ENCODE results near the gene CELSR2. TPM values are rescaled to one million over a fixed set of nuclear protein-coding genes. Genes with fewer than 3 reads are reported as not detected.

The CELSR2 gene
- total and polyA plus RNA-seq, 2 of the 8 experiments (the other 6 are each of a cell fraction or from before 2014, with no cell fraction given): 12.0 to 27.7 TPM

DNA sequence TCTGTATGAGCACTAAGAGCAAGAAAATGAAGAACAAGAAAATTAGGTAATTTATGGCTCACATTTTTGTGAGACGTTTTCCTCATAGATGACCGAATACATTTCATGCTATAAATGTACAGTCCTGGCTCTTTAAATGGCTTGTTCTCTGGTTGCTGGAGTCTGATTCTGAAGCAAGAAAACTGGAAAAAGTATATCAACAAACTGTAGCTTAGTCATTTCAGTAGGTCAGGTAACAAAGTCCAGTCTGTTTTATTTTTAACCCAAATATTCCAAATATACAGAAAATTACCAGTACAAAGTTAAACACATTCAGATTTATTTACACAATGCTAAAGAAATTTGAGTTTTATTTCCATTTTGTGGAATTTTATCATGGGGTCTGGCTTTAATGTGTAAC is 60.0 kb downstream of the CELSR2 start (continued):
- TF ChIP-seq SAP30 (IDR thresholded peaks at IDR 0.05; ENCODE audit: insufficient read depth, insufficient replicate concordance, low read length): no peak
- TF ChIP-seq KDM1A (IDR thresholded peaks at IDR 0.05; ENCODE audit: borderline replicate concordance, low read length): no peak
- no peak for TF ChIP-seq TEAD4 (IDR thresholded peaks at IDR 0.05; ENCODE audit: low read depth, low read length)
- no peak for TF ChIP-seq EZH2 (IDR thresholded peaks at IDR 0.05; ENCODE audit: low read depth, low read length, severe bottlenecking)
- no peak for TF ChIP-seq E2F6 (IDR thresholded peaks at IDR 0.05)
- TF ChIP-seq SIX5 (IDR thresholded peaks at IDR 0.05; ENCODE audit: low read depth, low read length): no peak

All from H1 (cell line).